ENCODE results near the gene NUDT22. TPM values are rescaled to one million over a fixed set of nuclear protein-coding genes. Genes with fewer than 3 reads are reported as not detected.

Gene NUDT22
- total and polyA plus RNA-seq, 2 donors (not counting 1 experiment from before 2014, with no cell fraction given) = 104 to 139 TPM

- 26% methylated on average over 12 of the region's 13 CpGs for WGBS (ENCODE audit: insufficient coverage)
- H3K9me3 ChIP-seq (ENCODE audit: control extremely low read depth in 1 of 3, control insufficient read depth in 2 of 3, insufficient read depth in 1 of 3, low read length in 2 of 3) = no peaks in the 10 kb centered on the region
- H3K9ac ChIP-seq (ENCODE audit: low read length) = peak overlapping the region; percentile 53
- DNase-seq (no peak), ATAC-seq (ENCODE audit: low read depth) (no peak)
- Mint-ChIP-seq H3K9me3 (ENCODE audit: insufficient read depth) (no peaks in the 10 kb centered on the region), H3K4me3 (peak overlapping the region; percentile 89), H3K4me1 (peaks cover 28% of the 10 kb centered on the region), H3K27ac (peak overlapping the region; percentile 26), H3K27me3 (no peaks in the 10 kb centered on the region)
- peak overlapping the region; percentile 82 for H2AFZ ChIP-seq (ENCODE audit: insufficient read depth, low read depth, low read length, poor library complexity, severe bottlenecking)
- TF ChIP-seq EZH2 (IDR thresholded peaks at IDR 0.05; ENCODE audit: borderline replicate concordance, insufficient read depth, low read depth, low read length, poor library complexity, severe bottlenecking) (no peak), CTCF (IDR thresholded peaks at IDR 0.05) (no peak)
- peak overlapping the region; percentile 90 for H3K4me2 ChIP-seq (replicated peaks; ENCODE audit: low read depth, low read length, poor library complexity, severe bottlenecking)
- H3K4me1 ChIP-seq (ENCODE audit: control insufficient read depth in 2 of 2, insufficient read depth in 2 of 2, low read length in 2 of 2) = peaks cover 19 to 43% of the 10 kb centered on the region in 2 donors
- intact Hi-C loops (cut with micrococcal nuclease) = loop anchor here (1.0 kb wide), 4 partner anchors 19 to 54 kb away; partner anchors contain the start of genes BAD, NUDT22 and TRPT1
- ChIA-PET POLR2A (interaction anchor here (0.8 to 1.8 kb wide), 5 partner anchors 9 to 68 kb away, joined by 3 to 5 read pairs (median 3); partner anchors contain the start of genes FKBP2 and PRDX5), CTCF (interaction anchor here (0.8 to 10.4 kb wide), 14 partner anchors 9 to 65 kb away, joined by 3 to 141 read pairs (median 8); partner anchors contain the start of genes BAD, CATSPERZ, DNAJC4 and FERMT3)
- no peaks in the 10 kb centered on the region for H3K27me3 ChIP-seq (replicated peaks in 1 of 4; ENCODE audit: control extremely low read depth in 1 of 4, control insufficient read depth in 3 of 4, insufficient read depth in 4 of 4, low read length in 3 of 4)
- H3K79me2 ChIP-seq (ENCODE audit: control insufficient read depth, insufficient read depth, low read length) = peaks cover 4% of the 10 kb centered on the region
- peak overlapping the region in 4 of 5 experiments; percentile 41 to 87 (median 50) for H3K4me3 ChIP-seq (ENCODE audit: control extremely low read depth in 1 of 5, extremely low read depth in 1 of 5, insufficient read depth in 1 of 5, low read depth in 2 of 5, low read length in 4 of 5)
- H3K36me3 ChIP-seq (replicated peaks in 1 of 2; ENCODE audit: control extremely low read depth in 1 of 2, control insufficient read depth in 1 of 2, extremely low read depth in 1 of 2, insufficient read depth in 2 of 2, low read length in 1 of 2) = no peaks in the 10 kb centered on the region
- no peak overlapping the region for H3K27ac ChIP-seq (ENCODE audit: low read length in 2 of 2)
- H4K20me1 ChIP-seq (ENCODE audit: control insufficient read depth, insufficient read depth, low read length, poor library complexity, severe bottlenecking) = no peaks in the 10 kb centered on the region
Observed at GRCh38 chr11:64250415-64251015, 24.4 kb downstream of the NUDT22 start.
